ENCODE data around the gene C5orf15. TPM values are rescaled to one million over a fixed set of nuclear protein-coding genes. Genes with fewer than 3 reads are reported as not detected.
"Not testable (repeated sequence)": the region's sequence is repeated elsewhere in the genome, so short reads cannot be mapped to it uniquely, and the experiment has no call there.

The C5orf15 gene
- total RNA-seq, 2 experiments from 2014 or later, result 33.4 to 33.8 TPM

GRCh38 chr5:133939668-133940067 is 28.8 kb downstream of the C5orf15 start:
- DNase-seq, result no peak
- Mint-ChIP-seq H3K27ac (no peak overlapping the region), H3K4me1 (peaks cover 20% of the 10 kb centered on the region), H3K9me3 (no peaks in the 10 kb centered on the region), H3K27me3 (peaks cover 9% of the 10 kb centered on the region), H3K36me3 (no peaks in the 10 kb centered on the region), H3K4me3 (no peak overlapping the region)

- H3K36me3 Mint-ChIP-seq, result no peaks in the 10 kb centered on the region
- no peak for DNase-seq
- no peaks in the 10 kb centered on the region for H3K9me3 Mint-ChIP-seq
- peaks cover 9% of the 10 kb centered on the region for H3K27me3 Mint-ChIP-seq
- H3K27ac Mint-ChIP-seq, result peak overlapping the region; percentile 21
- peaks cover 28% of the 10 kb centered on the region for H3K4me1 Mint-ChIP-seq
- no peak overlapping the region for H3K4me3 Mint-ChIP-seq
These were observed 29.5 kb downstream of the C5orf15 start for GRCh38 chr5:133938929-133939328.

GRCh38 chr5:133938039-133938821 is 30.2 kb downstream of the C5orf15 start:
- peaks cover 31% of the 10 kb centered on the region for H3K4me1 Mint-ChIP-seq
- H3K9me3 Mint-ChIP-seq, result no peaks in the 10 kb centered on the region
- DNase-seq, result no peak
- H3K27me3 Mint-ChIP-seq, result peaks cover 9% of the 10 kb centered on the region
- no peaks in the 10 kb centered on the region for H3K36me3 Mint-ChIP-seq
- no peak overlapping the region for H3K27ac Mint-ChIP-seq
- no peak overlapping the region for H3K4me3 Mint-ChIP-seq

- H3K4me3 Mint-ChIP-seq, H3K36me3 Mint-ChIP-seq, H3K27me3 Mint-ChIP-seq, DNase-seq, H3K9me3 Mint-ChIP-seq, H3K27ac Mint-ChIP-seq: not testable (repeated sequence)
- peaks cover 37% of the 10 kb centered on the region for H3K4me1 Mint-ChIP-seq
These were observed 30.8 kb downstream of the C5orf15 start for GRCh38 chr5:133937628-133938027.

- Mint-ChIP-seq H3K9me3 (no peaks in the 10 kb centered on the region), H3K27me3 (peaks cover 6% of the 10 kb centered on the region), H3K4me3 (no peak overlapping the region), H3K4me1 (peaks cover 42% of the 10 kb centered on the region), H3K36me3 (no peaks in the 10 kb centered on the region), H3K27ac (no peak overlapping the region)
- DNase-seq, result no peak
These were observed 31.8 kb downstream of the C5orf15 start for GRCh38 chr5:133936651-133937015.

DNA sequence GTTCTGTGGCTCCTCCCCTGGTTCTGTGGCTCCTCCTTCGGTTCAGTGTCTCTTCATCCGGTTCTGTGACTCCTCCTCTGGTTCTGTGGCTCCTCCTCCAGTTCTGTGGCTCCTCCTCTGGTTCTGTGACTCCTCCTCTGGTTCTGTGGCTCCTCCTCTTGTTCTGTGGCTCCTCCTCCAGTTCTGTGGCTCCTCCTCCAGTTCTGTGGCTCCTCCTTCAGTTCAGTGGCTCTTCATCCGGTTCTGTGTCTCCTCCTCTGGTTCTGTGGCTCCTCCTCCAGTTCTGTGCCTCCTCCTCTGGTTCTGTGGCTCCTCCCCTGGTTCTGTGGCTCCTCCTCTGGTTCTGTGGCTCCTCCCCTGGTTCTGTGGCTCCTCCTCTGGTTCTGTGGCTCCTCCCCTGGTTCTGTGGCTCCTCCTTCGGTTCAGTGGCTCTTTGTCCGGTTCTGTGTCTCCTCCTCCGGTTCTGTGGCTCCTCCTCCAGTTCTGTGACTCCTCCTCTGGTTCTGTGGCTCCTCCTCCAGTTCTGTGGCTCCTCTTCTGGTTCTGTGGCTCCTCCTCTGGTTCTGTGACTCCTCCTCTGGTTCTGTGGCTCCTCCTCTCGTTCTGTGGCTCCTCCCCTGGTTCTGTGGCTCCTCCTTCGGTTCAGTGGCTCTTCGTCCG is 32.3 kb downstream of the C5orf15 start:
- not testable (repeated sequence) for H3K27me3 Mint-ChIP-seq, H3K4me3 Mint-ChIP-seq, DNase-seq, H3K27ac Mint-ChIP-seq, H3K9me3 Mint-ChIP-seq, H3K36me3 Mint-ChIP-seq
- peaks cover 47% of the 10 kb centered on the region for H3K4me1 Mint-ChIP-seq

GRCh38 chr5:133935667-133935940 is 32.8 kb downstream of the C5orf15 start:
- Mint-ChIP-seq H3K4me1 (peaks cover 51% of the 10 kb centered on the region), H3K4me3 (no peak overlapping the region), H3K36me3 (no peaks in the 10 kb centered on the region), H3K9me3 (no peaks in the 10 kb centered on the region), H3K27ac (no peak overlapping the region), H3K27me3 (peaks cover 6% of the 10 kb centered on the region)
- no peak for DNase-seq

GRCh38 chr5:133934822-133935666 is 33.4 kb downstream of the C5orf15 start:
- H3K4me3 Mint-ChIP-seq, result no peak overlapping the region
- H3K4me1 Mint-ChIP-seq, result peaks cover 56% of the 10 kb centered on the region
- no peak for DNase-seq
- H3K27me3 Mint-ChIP-seq, result peaks cover 6% of the 10 kb centered on the region
- no peaks in the 10 kb centered on the region for H3K36me3 Mint-ChIP-seq
- no peaks in the 10 kb centered on the region for H3K9me3 Mint-ChIP-seq
- peak overlapping the region; percentile 88 for H3K27ac Mint-ChIP-seq

GRCh38 chr5:133934311-133934710 is 34.1 kb downstream of the C5orf15 start:
- peaks cover 58% of the 10 kb centered on the region for H3K4me1 Mint-ChIP-seq
- no peaks in the 10 kb centered on the region for H3K36me3 Mint-ChIP-seq
- H3K27ac Mint-ChIP-seq, result peak overlapping the region; percentile 88

GRCh38 chr5:133933670-133934295 is 34.6 kb downstream of the C5orf15 start:
- Mint-ChIP-seq H3K4me1 (peaks cover 58% of the 10 kb centered on the region), H3K9me3 (no peaks in the 10 kb centered on the region), H3K27me3 (peaks cover 6% of the 10 kb centered on the region), H3K27ac (peak overlapping the region; percentile 88), H3K4me3 (peak overlapping the region; percentile 18), H3K36me3 (no peaks in the 10 kb centered on the region)
- DNase-seq, result no peak

More at GRCh38 chr5:133934311-133934710, 34.1 kb downstream of the C5orf15 start:
- H3K27me3 Mint-ChIP-seq, result peaks cover 6% of the 10 kb centered on the region
- no peak overlapping the region for H3K4me3 Mint-ChIP-seq
- H3K9me3 Mint-ChIP-seq, result no peaks in the 10 kb centered on the region
- no peak for DNase-seq

- Mint-ChIP-seq H3K4me1 (peaks cover 59% of the 10 kb centered on the region), H3K4me3 (no peak overlapping the region), H3K9me3 (no peaks in the 10 kb centered on the region), H3K27ac (peak overlapping the region; percentile 72), H3K36me3 (no peaks in the 10 kb centered on the region), H3K27me3 (peaks cover 6% of the 10 kb centered on the region)
- no peak for DNase-seq
These were observed 35.3 kb downstream of the C5orf15 start for GRCh38 chr5:133933169-133933509.

GRCh38 chr5:133932441-133933168 is 35.8 kb downstream of the C5orf15 start:
- H3K4me1 Mint-ChIP-seq, result peaks cover 60% of the 10 kb centered on the region
- DNase-seq, result no peak

GRCh38 chr5:133931546-133931945 is 36.9 kb downstream of the C5orf15 start:
- no peaks in the 10 kb centered on the region for H3K9me3 Mint-ChIP-seq
- no peak for DNase-seq
- peaks cover 60% of the 10 kb centered on the region for H3K4me1 Mint-ChIP-seq
- H3K36me3 Mint-ChIP-seq, result no peaks in the 10 kb centered on the region
- H3K27me3 Mint-ChIP-seq, result peaks cover under 1% of the 10 kb centered on the region
- H3K27ac Mint-ChIP-seq, result peak overlapping the region; percentile 97
- no peak overlapping the region for H3K4me3 Mint-ChIP-seq

More at GRCh38 chr5:133932441-133933168, 35.8 kb downstream of the C5orf15 start:
- Mint-ChIP-seq H3K27me3 (peaks cover 6% of the 10 kb centered on the region), H3K36me3 (no peaks in the 10 kb centered on the region), H3K9me3 (no peaks in the 10 kb centered on the region), H3K4me3 (no peak overlapping the region), H3K27ac (peak overlapping the region; percentile 72)

DNA sequence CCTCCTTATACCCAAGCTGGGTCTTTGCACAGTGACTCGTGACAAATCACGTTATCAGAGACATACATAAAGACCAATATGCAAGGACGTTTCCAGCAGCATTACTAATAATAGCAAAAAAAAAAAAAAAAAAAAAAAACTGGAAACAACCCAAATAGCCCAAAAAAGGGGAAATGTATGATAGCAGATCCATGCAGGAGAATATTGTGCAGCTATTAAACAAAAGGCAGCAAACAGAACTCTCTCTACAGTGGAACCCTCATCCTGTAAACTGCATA is 37.7 kb downstream of the C5orf15 start:
- DNase-seq, result no peak
- H3K4me1 Mint-ChIP-seq, result peaks cover 60% of the 10 kb centered on the region
- no peaks in the 10 kb centered on the region for H3K9me3 Mint-ChIP-seq
- H3K27ac Mint-ChIP-seq, result peak overlapping the region; percentile 97
- peak overlapping the region; percentile 69 for H3K4me3 Mint-ChIP-seq
- H3K27me3 Mint-ChIP-seq, result no peaks in the 10 kb centered on the region
- no peaks in the 10 kb centered on the region for H3K36me3 Mint-ChIP-seq

All from activated naive CD8-positive, alpha-beta T cell treated with anti-CD3 and anti-CD28 coated beads for 36 hours (primary cell).